Nephron (organoid): ENCODE measurements around the gene INS.

Source experiments
- H3K27ac Mint-ChIP-seq, 3 experiments: 2 replicates each; pipeline ENCODE4 v1.8.0; 2020; ENCODE audit warnings: mixed read lengths in 3 of 3, mild to moderate bottlenecking in 2 of 3, moderate library complexity in 1 of 3
- H3K27me3 Mint-ChIP-seq: 2 replicates; pipeline ENCODE4 v1.8.0; 2021; ENCODE audit warnings: low read depth, mild to moderate bottlenecking, moderate library complexity, mixed read lengths
- H3K36me3 Mint-ChIP-seq: 2 replicates; pipeline ENCODE4 v1.8.0; 2020; ENCODE audit warnings: low read depth, mixed read lengths
- H3K4me1 Mint-ChIP-seq: 2 replicates; pipeline ENCODE4 v1.8.0; 2020; ENCODE audit warnings: mixed read lengths
- H3K4me3 Mint-ChIP-seq, 3 experiments: 2 replicates each; pipeline ENCODE4 v1.8.0; 2020; ENCODE audit warnings: mild to moderate bottlenecking in 3 of 3, mixed read lengths in 3 of 3, moderate library complexity in 2 of 3
- H3K9me3 Mint-ChIP-seq: 2 replicates; pipeline ENCODE4 v1.8.0; 2020; ENCODE audit warnings: mixed read lengths
- TF ChIP-seq, protein P1 (sequence below), 3 experiments: fragments of 200-600 bp; sonication (generic); IDR thresholded peaks; one replicate each; pipeline ENCODE4 v1.5.0; 2021; ENCODE audit warnings: antibody characterized with exemption in 3 of 3; ENCODE audit not compliant: unreplicated experiment in 3 of 3

INS gene

DNA sequence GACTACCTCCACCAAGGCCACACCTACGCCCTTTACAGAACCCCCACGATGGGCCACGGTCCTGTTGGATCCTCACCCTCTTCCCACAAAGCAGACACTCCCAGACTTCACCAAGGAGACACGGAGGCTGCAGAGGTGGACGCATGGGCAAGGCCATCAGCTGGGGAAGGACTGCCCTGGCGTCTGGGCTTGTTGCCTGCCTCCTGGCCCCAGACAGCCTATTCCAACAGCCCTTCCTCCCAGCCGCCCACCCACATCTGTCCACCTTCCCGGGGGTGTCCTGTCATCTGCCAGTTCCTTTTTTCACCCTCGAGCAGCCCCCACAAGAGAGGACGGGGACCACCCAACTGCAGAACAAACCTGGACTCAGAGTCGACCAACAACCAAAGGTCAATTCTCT is 39.5 kb upstream of the INS start:
- no peak overlapping the region for H3K27ac Mint-ChIP-seq
- H3K4me1 Mint-ChIP-seq, result no peaks in the 10 kb centered on the region
- no peak overlapping the region for H3K4me3 Mint-ChIP-seq
- H3K27me3 Mint-ChIP-seq, result peaks cover 17% of the 10 kb centered on the region
- TF ChIP-seq, protein P1, sequence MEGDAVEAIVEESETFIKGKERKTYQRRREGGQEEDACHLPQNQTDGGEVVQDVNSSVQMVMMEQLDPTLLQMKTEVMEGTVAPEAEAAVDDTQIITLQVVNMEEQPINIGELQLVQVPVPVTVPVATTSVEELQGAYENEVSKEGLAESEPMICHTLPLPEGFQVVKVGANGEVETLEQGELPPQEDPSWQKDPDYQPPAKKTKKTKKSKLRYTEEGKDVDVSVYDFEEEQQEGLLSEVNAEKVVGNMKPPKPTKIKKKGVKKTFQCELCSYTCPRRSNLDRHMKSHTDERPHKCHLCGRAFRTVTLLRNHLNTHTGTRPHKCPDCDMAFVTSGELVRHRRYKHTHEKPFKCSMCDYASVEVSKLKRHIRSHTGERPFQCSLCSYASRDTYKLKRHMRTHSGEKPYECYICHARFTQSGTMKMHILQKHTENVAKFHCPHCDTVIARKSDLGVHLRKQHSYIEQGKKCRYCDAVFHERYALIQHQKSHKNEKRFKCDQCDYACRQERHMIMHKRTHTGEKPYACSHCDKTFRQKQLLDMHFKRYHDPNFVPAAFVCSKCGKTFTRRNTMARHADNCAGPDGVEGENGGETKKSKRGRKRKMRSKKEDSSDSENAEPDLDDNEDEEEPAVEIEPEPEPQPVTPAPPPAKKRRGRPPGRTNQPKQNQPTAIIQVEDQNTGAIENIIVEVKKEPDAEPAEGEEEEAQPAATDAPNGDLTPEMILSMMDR (IDR thresholded peaks at IDR 0.05; ENCODE audit: unreplicated experiment in 3 of 3), result no peak
- H3K36me3 Mint-ChIP-seq, result no peaks in the 10 kb centered on the region
- peaks cover 5% of the 10 kb centered on the region for H3K9me3 Mint-ChIP-seq

DNA sequence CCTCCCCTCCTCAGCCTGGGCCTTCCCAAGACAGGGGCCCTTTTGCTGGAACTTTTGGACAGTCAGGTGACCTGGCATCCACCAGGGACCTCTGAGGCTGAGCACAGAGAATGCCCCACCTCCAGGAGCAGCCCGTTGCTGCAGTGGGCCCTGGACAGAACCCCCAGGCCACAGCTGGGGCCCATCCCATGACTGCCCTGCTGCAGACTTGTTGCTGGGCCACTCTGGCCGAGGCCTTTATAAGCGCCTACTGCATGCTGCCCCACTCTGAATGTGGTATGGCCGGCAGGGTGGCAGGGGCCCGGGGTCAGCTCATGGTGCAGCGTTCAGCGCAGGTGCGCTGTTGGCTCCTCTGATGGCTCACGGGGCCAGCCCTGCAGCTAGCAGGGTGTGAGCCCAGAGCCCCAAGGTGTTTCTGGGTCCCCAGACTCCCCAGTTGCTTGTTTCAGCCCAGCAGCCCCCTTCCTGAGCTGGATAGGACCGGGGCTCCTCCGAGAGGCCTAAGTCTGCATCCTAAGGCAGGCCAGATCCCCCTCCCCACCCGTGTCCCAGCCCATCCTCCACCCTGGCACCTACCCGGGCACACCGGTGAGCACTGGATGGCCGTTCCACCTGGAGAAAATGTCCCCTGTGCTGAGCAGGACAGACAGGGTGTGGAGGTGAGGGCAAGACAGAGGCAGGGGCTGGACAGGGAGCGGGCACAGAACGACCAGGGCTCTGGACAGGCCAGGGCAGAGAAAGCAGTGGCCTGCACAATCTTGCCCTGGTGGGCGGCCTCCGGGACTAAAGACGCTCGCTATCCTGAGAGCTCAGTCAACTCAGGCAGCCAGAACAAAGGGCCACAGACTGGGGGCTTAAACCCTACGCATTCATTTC is 38.7 kb upstream of the INS start:
- Mint-ChIP-seq H3K9me3 (peaks cover 5% of the 10 kb centered on the region), H3K27ac (no peak overlapping the region), H3K4me3 (no peak overlapping the region)

DNA sequence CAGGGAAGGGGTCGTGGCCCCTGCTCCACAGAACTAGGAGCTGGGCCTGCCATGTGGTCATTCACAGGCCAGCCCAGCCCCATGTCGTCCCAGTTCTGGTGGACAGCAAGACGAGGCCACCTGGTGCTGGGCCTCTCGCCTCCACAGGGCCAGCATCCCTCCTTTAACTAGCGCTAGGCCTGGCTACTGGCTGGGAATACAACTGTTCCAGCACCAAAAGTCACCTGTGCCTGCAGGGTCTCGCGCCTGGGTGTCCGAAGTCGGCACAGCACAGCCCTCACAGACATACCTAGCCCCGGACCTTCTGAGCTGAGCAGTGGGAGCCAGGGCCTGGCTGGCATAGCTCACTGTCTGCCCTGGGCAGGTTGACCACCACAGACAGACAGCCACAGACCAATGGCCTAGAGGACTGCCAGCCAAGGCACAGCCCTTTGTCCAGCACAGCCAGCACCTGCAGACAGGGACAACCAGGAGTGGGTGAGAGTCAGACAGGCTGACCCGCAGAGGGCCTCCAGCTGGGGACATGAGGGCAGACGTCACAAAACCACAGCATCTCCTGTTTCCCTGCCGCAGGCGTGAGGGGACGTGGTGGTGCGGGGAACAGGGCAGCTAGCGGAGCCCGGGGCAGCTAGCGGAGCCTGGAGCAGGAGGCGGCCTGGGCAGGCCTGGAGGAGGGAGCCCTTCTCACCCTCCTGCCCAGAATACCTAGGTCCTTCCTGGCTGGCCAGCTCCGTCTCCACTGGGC is 37.8 kb upstream of the INS start:
- Mint-ChIP-seq H3K27me3 (peaks cover 17% of the 10 kb centered on the region), H3K4me3 (no peak overlapping the region), H3K27ac (no peak overlapping the region), H3K9me3 (peaks cover 5% of the 10 kb centered on the region), H3K4me1 (no peaks in the 10 kb centered on the region), H3K36me3 (no peaks in the 10 kb centered on the region)
- TF ChIP-seq, protein P1 (IDR thresholded peaks at IDR 0.05; ENCODE audit: unreplicated experiment in 3 of 3), result no peak

More for the DNA sequence above, 38.7 kb upstream of the INS start:
- no peaks in the 10 kb centered on the region for H3K36me3 Mint-ChIP-seq
- peaks cover 17% of the 10 kb centered on the region for H3K27me3 Mint-ChIP-seq
- no peaks in the 10 kb centered on the region for H3K4me1 Mint-ChIP-seq
- TF ChIP-seq, protein P1 (IDR thresholded peaks at IDR 0.05; ENCODE audit: unreplicated experiment in 3 of 3), result no peak

DNA sequence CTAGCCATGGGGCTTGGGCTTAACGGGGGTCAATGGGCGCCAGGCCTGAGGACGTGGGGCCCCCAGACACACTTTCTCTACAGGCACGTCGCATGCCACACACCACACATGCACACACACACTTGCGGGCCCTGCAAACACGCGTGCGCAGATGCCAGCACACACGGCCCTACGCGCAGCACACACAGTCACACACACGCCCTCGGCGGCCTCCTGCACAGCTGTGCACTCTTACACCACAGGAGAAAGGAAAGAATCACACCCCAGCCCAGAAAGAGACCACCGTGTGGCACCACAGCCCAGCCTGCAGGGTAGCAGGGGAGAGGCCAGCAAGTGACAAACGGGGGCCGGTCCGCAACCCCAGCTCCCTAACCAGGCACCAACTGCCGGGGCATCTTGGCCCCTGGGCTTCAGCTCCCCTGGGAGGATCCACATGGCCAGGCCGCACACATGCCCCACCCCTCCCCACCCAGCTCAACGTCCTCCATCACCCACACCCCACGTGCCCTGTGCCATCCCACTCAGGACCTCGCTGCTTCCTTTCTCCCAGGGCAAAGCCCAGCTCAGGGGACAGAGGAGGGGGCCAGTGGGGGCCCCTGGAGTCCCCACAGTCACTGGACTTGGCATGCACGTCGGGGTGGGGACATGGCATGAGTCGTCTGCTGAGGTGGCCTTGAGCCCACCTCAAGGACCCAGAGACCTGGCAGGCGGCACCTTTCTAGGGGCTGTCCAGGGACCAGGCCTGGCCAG is 36.9 kb upstream of the INS start:
- peaks cover 20% of the 10 kb centered on the region for H3K27me3 Mint-ChIP-seq

DNA sequence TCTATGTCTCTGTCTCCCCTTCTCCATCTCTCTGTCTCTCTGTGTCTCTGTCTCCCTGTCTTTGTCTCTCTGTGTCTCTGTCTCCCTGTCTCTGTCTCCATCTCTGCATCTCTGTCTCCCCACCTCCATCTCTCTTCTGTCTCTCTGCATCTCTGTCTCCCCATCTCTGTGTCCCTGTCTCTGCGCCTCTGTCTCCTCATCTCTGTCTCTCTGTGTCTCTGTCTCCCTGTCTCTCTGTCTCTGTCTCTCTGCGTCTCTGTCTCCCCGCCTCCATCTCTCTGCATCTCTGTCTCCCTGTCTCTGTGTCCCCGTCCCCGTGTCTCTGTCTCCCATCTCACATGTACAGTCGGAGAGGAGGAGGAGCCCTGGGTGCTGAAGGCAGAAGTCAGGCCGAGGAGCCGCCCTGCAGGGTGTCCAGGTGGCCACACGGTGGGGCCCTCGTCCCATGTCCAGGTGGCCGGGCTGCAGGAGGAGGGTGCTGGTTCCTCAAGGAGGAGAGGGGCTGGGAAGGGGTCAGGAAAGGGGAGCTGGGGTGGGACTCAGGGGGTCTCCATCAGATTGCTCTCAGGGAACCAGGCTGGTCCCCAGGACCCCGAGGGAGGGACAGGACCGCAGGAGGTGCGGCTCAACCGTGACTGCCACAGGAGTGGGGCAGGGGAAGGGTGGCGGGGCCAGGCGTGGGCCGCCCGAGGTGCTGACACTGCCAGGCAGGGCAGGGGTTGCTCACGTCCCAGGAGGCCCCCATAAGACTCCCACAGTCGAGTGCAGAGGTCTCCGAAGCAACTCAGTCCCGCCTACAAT is 36.2 kb upstream of the INS start:
- Mint-ChIP-seq H3K4me3 (no peak overlapping the region), H3K36me3 (no peaks in the 10 kb centered on the region), H3K27me3 (peaks cover 20% of the 10 kb centered on the region), H3K27ac (peak overlapping the region in 1 of 3 experiments; percentile 79), H3K4me1 (no peaks in the 10 kb centered on the region), H3K9me3 (peaks cover 5% of the 10 kb centered on the region)
- TF ChIP-seq, protein P1 (IDR thresholded peaks at IDR 0.05; ENCODE audit: unreplicated experiment in 3 of 3), result peak; percentile 80 to 88 (median 84)

More for the DNA sequence above, 36.9 kb upstream of the INS start:
- no peaks in the 10 kb centered on the region for H3K4me1 Mint-ChIP-seq
- no peak overlapping the region for H3K27ac Mint-ChIP-seq
- H3K36me3 Mint-ChIP-seq, result no peaks in the 10 kb centered on the region
- TF ChIP-seq, protein P1 (IDR thresholded peaks at IDR 0.05; ENCODE audit: unreplicated experiment in 3 of 3), result no peak
- H3K4me3 Mint-ChIP-seq, result no peak overlapping the region
- peaks cover 5% of the 10 kb centered on the region for H3K9me3 Mint-ChIP-seq
